GM19025 (cell line): ENCODE results near the gene ITGA5.

ENCODE experiments used
- ATAC-seq: cut with Tn5 transposase; IDR thresholded peaks from one replicate; pipeline ENCODE4 v1.9.1; 2021; ENCODE audit warnings: mild to moderate bottlenecking, low read depth, moderate library complexity; ENCODE audit not compliant: unreplicated experiment

ITGA5 gene

GRCh38 chr12:54390668-54391551, 28.2 kb downstream of the ITGA5 start:
- no peak for ATAC-seq

- no peak for ATAC-seq
Observed at GRCh38 chr12:54390176-54390667, 28.8 kb downstream of the ITGA5 start.

- no peak for ATAC-seq
Observed at GRCh38 chr12:54389607-54390175, 29.4 kb downstream of the ITGA5 start.

GRCh38 chr12:54389134-54389508, 29.9 kb downstream of the ITGA5 start:
- ATAC-seq, result no peak

- no peak for ATAC-seq
Observed at GRCh38 chr12:54388237-54389133, 30.6 kb downstream of the ITGA5 start.

- ATAC-seq, result no peak
Observed at GRCh38 chr12:54387114-54387467, 32.0 kb downstream of the ITGA5 start.

- no peak for ATAC-seq
Observed at GRCh38 chr12:54386403-54387113, 32.5 kb downstream of the ITGA5 start.

- no peak for ATAC-seq
Observed at GRCh38 chr12:54385251-54385914, 33.7 kb downstream of the ITGA5 start.

GRCh38 chr12:54384591-54385041, 34.5 kb downstream of the ITGA5 start, which contains the start of gene ZNF385A:
TSS of gene ZNF385A (minus strand) at chr12:54384733. CDS start at chr12:54384514, 219 bp downstream.
- ATAC-seq, result no peak

- ATAC-seq, result no peak
Observed at GRCh38 chr12:54383041-54383609, 35.9 kb downstream of the ITGA5 start.

GRCh38 chr12:54381136-54381535, 37.9 kb downstream of the ITGA5 start:
- no peak for ATAC-seq

- ATAC-seq, result peak; percentile 80
Observed at GRCh38 chr12:54379398-54380201, 39.5 kb downstream of the ITGA5 start.

GRCh38 chr12:54378796-54379397, 40.2 kb downstream of the ITGA5 start:
- ATAC-seq, result no peak

GRCh38 chr12:54377797-54378515, 41.1 kb downstream of the ITGA5 start:
- no peak for ATAC-seq

- ATAC-seq, result no peak
Observed at GRCh38 chr12:54377007-54377406, 42.1 kb downstream of the ITGA5 start.

GRCh38 chr12:54376596-54376995, 42.5 kb downstream of the ITGA5 start:
- no peak for ATAC-seq

GRCh38 chr12:54375259-54375579, 43.8 kb downstream of the ITGA5 start:
- ATAC-seq, result no peak
